ENCODE results near the gene RASA4B. TPM values are rescaled to one million over a fixed set of nuclear protein-coding genes. Genes with fewer than 3 reads are reported as not detected.

Gene RASA4B
- total and polyA plus RNA-seq, 2 of the 4 experiments (the other 2 are of a cell fraction): 1.8 to 7.7 TPM

DNA sequence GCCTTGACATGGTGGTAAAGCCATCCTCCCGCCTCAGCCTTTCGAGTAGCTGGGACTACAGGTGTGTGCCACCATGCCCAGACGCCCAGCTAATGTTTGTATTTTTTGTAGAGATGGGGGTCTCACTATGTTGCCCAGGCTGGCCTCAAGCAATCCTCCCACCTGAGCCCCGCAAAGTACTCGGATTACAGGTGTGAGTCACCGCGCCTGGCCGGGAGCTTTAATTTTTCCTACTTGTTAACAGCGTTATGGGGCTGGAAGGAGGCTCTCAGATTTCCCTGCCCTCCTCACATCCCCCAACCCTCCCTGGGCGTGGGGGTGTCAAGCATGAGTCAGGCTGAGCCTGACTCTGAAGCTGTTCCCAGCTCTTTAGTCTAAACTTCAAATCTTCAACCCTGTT, 61.2 kb downstream of the RASA4B start:
- TF ChIP-seq MAZ (IDR thresholded peaks at IDR 0.05; ENCODE audit: borderline replicate concordance, low read depth, low read length): peak; percentile 59; the same call in 1 of the 2 replicates
- TF ChIP-seq FOS (IDR thresholded peaks at IDR 0.05; ENCODE audit: low read depth, low read length): no peak
- Histone ChIP-seq H3K14ac (replicated peaks; ENCODE audit: low read depth, low read length) (no peak overlapping the region), H2BK120ac (ENCODE audit: low read depth, low read length) (no peak overlapping the region), H2BK20ac (ENCODE audit: low read depth, low read length) (no peak overlapping the region), H2AK9ac (replicated peaks; ENCODE audit: low read depth, low read length, poor library complexity) (peak overlapping the region; percentile 67), H4K8ac (ENCODE audit: low read depth in 2 of 2, low read length in 2 of 2) (no peak overlapping the region), H3K4me1 (ENCODE audit: control insufficient read depth, insufficient read depth, low read length) (peaks cover 8% of the 10 kb centered on the region), H3K4me3 (ENCODE audit: insufficient read depth, low read depth, low read length) (no peak overlapping the region), H3K9me1 (ENCODE audit: insufficient read depth, low read length) (no peaks in the 10 kb centered on the region; the same call in 1 of the 2 replicates), H2AK5ac (ENCODE audit: low read depth, low read length) (0 out of 2 replicates have a peak overlapping the region, but pooled peaks have one; percentile 10), H2BK15ac (ENCODE audit: low read depth, low read length) (no peak overlapping the region), H2BK5ac (ENCODE audit: low read depth, low read length, poor library complexity, severe bottlenecking) (no peak overlapping the region), H2AFZ (replicated peaks; ENCODE audit: low read length, poor library complexity) (no peak overlapping the region), H3K9me3 (ENCODE audit: control insufficient read depth, insufficient read depth, low read length) (no peaks in the 10 kb centered on the region), H3K56ac (ENCODE audit: extremely low read depth, insufficient read depth, low read length) (no peak overlapping the region), H3K27ac (ENCODE audit: insufficient read depth, low read length) (no peak overlapping the region), H3K9ac (ENCODE audit: low read depth, low read length) (no peak overlapping the region), H3K23ac (ENCODE audit: low read depth, low read length) (no peak overlapping the region), H3K79me1 (ENCODE audit: low read depth in 1 of 2, low read length in 2 of 2) (peaks cover 0 to 20% of the 10 kb centered on the region in 2 experiments; a peak in 3 of 4 replicates), H4K91ac (ENCODE audit: insufficient read depth, low read depth, low read length) (no peak overlapping the region), H4K5ac (ENCODE audit: low read depth, low read length) (no peak overlapping the region), H3K27me3 (ENCODE audit: control insufficient read depth, insufficient read depth, low read length) (no peaks in the 10 kb centered on the region), H3K4ac (ENCODE audit: low read depth, low read length) (no peak overlapping the region), H3K18ac (ENCODE audit: low read depth, low read length) (no peak overlapping the region), H3K36me3 (ENCODE audit: control insufficient read depth, insufficient read depth, low read length) (peaks cover 27% of the 10 kb centered on the region), H4K20me1 (ENCODE audit: insufficient read depth, low read length) (peaks cover 12% of the 10 kb centered on the region), H3K4me2 (ENCODE audit: low read depth, low read length) (no peak overlapping the region)
- no TSS peak for BruUV-seq (replicated peaks)
- POLR2A ChIA-PET (ENCODE audit: unreplicated experiment): no interaction called here
- CTCF ChIA-PET: interaction anchor here (2.6 kb wide), 1 partner anchor 11 kb away, joined by 7 read pairs; no protein-coding TSS in a partner anchor
- whole genome bisulfite sequencing, 2 experiments (ENCODE audit: extremely low coverage in 2 of 2, insufficient read length in 1 of 2): no CpG with 5 or more reads among the region's 10 CpGs
- DNase-seq (peak; percentile 72), ATAC-seq (ENCODE audit: low read depth) (peak; percentile 82)
- in situ Hi-C loops (cut with MboI; ENCODE audit: low sequenced_read_pairs): no loop called here
- intact Hi-C loops (cut with micrococcal nuclease): no loop called here
- dilution Hi-C loops (cut with HindIII; ENCODE audit: low sequenced_read_pairs, unreplicated experiment): no loop called here
